ENCODE measurements around the gene PTPRN2.

The PTPRN2 gene

GRCh38 chr7:157791666-157792065 lies 796.0 kb downstream of the PTPRN2 start:
- Histone ChIP-seq H3K36me3 (ENCODE audit: control insufficient read depth, insufficient read depth, low read length) (no peaks in the 10 kb centered on the region), H3K4me3 (ENCODE audit: low read length) (no peak overlapping the region), H3K27me3 (ENCODE audit: control insufficient read depth, insufficient read depth, low read length) (no peaks in the 10 kb centered on the region), H3K9me3 (ENCODE audit: control insufficient read depth, low read length) (no peaks in the 10 kb centered on the region), H3K4me1 (ENCODE audit: control insufficient read depth, insufficient read depth, low read length) (peaks cover 13% of the 10 kb centered on the region), H3K9ac (ENCODE audit: low read length) (no peak overlapping the region)

GRCh38 chr7:157791261-157791660 lies 796.4 kb downstream of the PTPRN2 start:
- Histone ChIP-seq H3K27me3 (ENCODE audit: control insufficient read depth, insufficient read depth, low read length) (no peaks in the 10 kb centered on the region), H3K4me1 (ENCODE audit: control insufficient read depth, insufficient read depth, low read length) (peaks cover 13% of the 10 kb centered on the region), H3K4me3 (ENCODE audit: low read length) (no peak overlapping the region)

GRCh38 chr7:157789942-157790341 lies 797.7 kb downstream of the PTPRN2 start:
- no peaks in the 10 kb centered on the region for H3K27me3 ChIP-seq (ENCODE audit: control insufficient read depth, insufficient read depth, low read length)
- H3K36me3 ChIP-seq (ENCODE audit: control insufficient read depth, insufficient read depth, low read length), result no peaks in the 10 kb centered on the region
- H3K4me3 ChIP-seq (ENCODE audit: low read length), result no peak overlapping the region
- no peaks in the 10 kb centered on the region for H3K4me1 ChIP-seq (ENCODE audit: control insufficient read depth, insufficient read depth, low read length)
- H3K9ac ChIP-seq (ENCODE audit: low read length), result no peak overlapping the region
- no peaks in the 10 kb centered on the region for H3K9me3 ChIP-seq (ENCODE audit: control insufficient read depth, low read length)

More at GRCh38 chr7:157791261-157791660, 796.4 kb downstream of the PTPRN2 start:
- Histone ChIP-seq H3K36me3 (ENCODE audit: control insufficient read depth, insufficient read depth, low read length) (no peaks in the 10 kb centered on the region), H3K9me3 (ENCODE audit: control insufficient read depth, low read length) (no peaks in the 10 kb centered on the region), H3K9ac (ENCODE audit: low read length) (no peak overlapping the region)

- no peaks in the 10 kb centered on the region for H3K36me3 ChIP-seq (ENCODE audit: control insufficient read depth, insufficient read depth, low read length)
- no peak overlapping the region for H3K4me3 ChIP-seq (ENCODE audit: low read length)
Measured at GRCh38 chr7:157789094-157789493, 798.5 kb downstream of the PTPRN2 start.

GRCh38 chr7:157788573-157788972 lies 799.0 kb downstream of the PTPRN2 start:
- H3K9me3 ChIP-seq (ENCODE audit: control insufficient read depth, low read length), result no peaks in the 10 kb centered on the region
- H3K4me3 ChIP-seq (ENCODE audit: low read length), result no peak overlapping the region
- no peaks in the 10 kb centered on the region for H3K27me3 ChIP-seq (ENCODE audit: control insufficient read depth, insufficient read depth, low read length)
- H3K4me1 ChIP-seq (ENCODE audit: control insufficient read depth, insufficient read depth, low read length), result no peaks in the 10 kb centered on the region
- no peak overlapping the region for H3K9ac ChIP-seq (ENCODE audit: low read length)
- H3K36me3 ChIP-seq (ENCODE audit: control insufficient read depth, insufficient read depth, low read length), result no peaks in the 10 kb centered on the region

More at GRCh38 chr7:157789094-157789493, 798.5 kb downstream of the PTPRN2 start:
- Histone ChIP-seq H3K9me3 (ENCODE audit: control insufficient read depth, low read length) (no peaks in the 10 kb centered on the region), H3K27me3 (ENCODE audit: control insufficient read depth, insufficient read depth, low read length) (no peaks in the 10 kb centered on the region), H3K9ac (ENCODE audit: low read length) (no peak overlapping the region), H3K4me1 (ENCODE audit: control insufficient read depth, insufficient read depth, low read length) (no peaks in the 10 kb centered on the region)

- Histone ChIP-seq H3K27me3 (ENCODE audit: control insufficient read depth, insufficient read depth, low read length) (no peaks in the 10 kb centered on the region), H3K9ac (ENCODE audit: low read length) (no peak overlapping the region), H3K36me3 (ENCODE audit: control insufficient read depth, insufficient read depth, low read length) (no peaks in the 10 kb centered on the region), H3K4me3 (ENCODE audit: low read length) (no peak overlapping the region), H3K9me3 (ENCODE audit: control insufficient read depth, low read length) (no peaks in the 10 kb centered on the region), H3K4me1 (ENCODE audit: control insufficient read depth, insufficient read depth, low read length) (no peaks in the 10 kb centered on the region)
Measured at GRCh38 chr7:157787275-157787701, 800.3 kb downstream of the PTPRN2 start.

GRCh38 chr7:157786375-157787274 lies 801.0 kb downstream of the PTPRN2 start:
- H3K27me3 ChIP-seq (ENCODE audit: control insufficient read depth, insufficient read depth, low read length), result no peaks in the 10 kb centered on the region
- no peak overlapping the region for H3K4me3 ChIP-seq (ENCODE audit: low read length)
- H3K36me3 ChIP-seq (ENCODE audit: control insufficient read depth, insufficient read depth, low read length), result no peaks in the 10 kb centered on the region
- H3K4me1 ChIP-seq (ENCODE audit: control insufficient read depth, insufficient read depth, low read length), result no peaks in the 10 kb centered on the region
- H3K9me3 ChIP-seq (ENCODE audit: control insufficient read depth, low read length), result no peaks in the 10 kb centered on the region
- H3K9ac ChIP-seq (ENCODE audit: low read length), result no peak overlapping the region

- Histone ChIP-seq H3K36me3 (ENCODE audit: control insufficient read depth, insufficient read depth, low read length) (no peaks in the 10 kb centered on the region), H3K4me3 (ENCODE audit: low read length) (no peak overlapping the region), H3K9me3 (ENCODE audit: control insufficient read depth, low read length) (no peaks in the 10 kb centered on the region), H3K4me1 (ENCODE audit: control insufficient read depth, insufficient read depth, low read length) (no peaks in the 10 kb centered on the region), H3K27me3 (ENCODE audit: control insufficient read depth, insufficient read depth, low read length) (no peaks in the 10 kb centered on the region), H3K9ac (ENCODE audit: low read length) (no peak overlapping the region)
Measured at GRCh38 chr7:157785486-157786186, 802.0 kb downstream of the PTPRN2 start.

GRCh38 chr7:157784979-157785441 lies 802.6 kb downstream of the PTPRN2 start:
- Histone ChIP-seq H3K36me3 (ENCODE audit: control insufficient read depth, insufficient read depth, low read length) (no peaks in the 10 kb centered on the region), H3K27me3 (ENCODE audit: control insufficient read depth, insufficient read depth, low read length) (no peaks in the 10 kb centered on the region), H3K4me3 (ENCODE audit: low read length) (no peak overlapping the region), H3K4me1 (ENCODE audit: control insufficient read depth, insufficient read depth, low read length) (no peaks in the 10 kb centered on the region), H3K9me3 (ENCODE audit: control insufficient read depth, low read length) (no peaks in the 10 kb centered on the region), H3K9ac (ENCODE audit: low read length) (no peak overlapping the region)

- Histone ChIP-seq H3K9me3 (ENCODE audit: control insufficient read depth, low read length) (no peaks in the 10 kb centered on the region), H3K4me3 (ENCODE audit: low read length) (no peak overlapping the region), H3K9ac (ENCODE audit: low read length) (no peak overlapping the region), H3K4me1 (ENCODE audit: control insufficient read depth, insufficient read depth, low read length) (no peaks in the 10 kb centered on the region), H3K36me3 (ENCODE audit: control insufficient read depth, insufficient read depth, low read length) (no peaks in the 10 kb centered on the region), H3K27me3 (ENCODE audit: control insufficient read depth, insufficient read depth, low read length) (no peaks in the 10 kb centered on the region)
Measured at GRCh38 chr7:157784041-157784835, 803.4 kb downstream of the PTPRN2 start.

- Histone ChIP-seq H3K9ac (ENCODE audit: low read length) (no peak overlapping the region), H3K4me1 (ENCODE audit: control insufficient read depth, insufficient read depth, low read length) (no peaks in the 10 kb centered on the region), H3K9me3 (ENCODE audit: control insufficient read depth, low read length) (no peaks in the 10 kb centered on the region)
Measured at GRCh38 chr7:157782041-157782440, 805.6 kb downstream of the PTPRN2 start.

More at GRCh38 chr7:157782041-157782440, 805.6 kb downstream of the PTPRN2 start:
- Histone ChIP-seq H3K36me3 (ENCODE audit: control insufficient read depth, insufficient read depth, low read length) (no peaks in the 10 kb centered on the region), H3K4me3 (ENCODE audit: low read length) (no peak overlapping the region), H3K27me3 (ENCODE audit: control insufficient read depth, insufficient read depth, low read length) (no peaks in the 10 kb centered on the region)

Measured in mucosa of stomach (tissue), 1 donor.